ENCODE data around the gene GRIN3B.

The GRIN3B gene

DNA sequence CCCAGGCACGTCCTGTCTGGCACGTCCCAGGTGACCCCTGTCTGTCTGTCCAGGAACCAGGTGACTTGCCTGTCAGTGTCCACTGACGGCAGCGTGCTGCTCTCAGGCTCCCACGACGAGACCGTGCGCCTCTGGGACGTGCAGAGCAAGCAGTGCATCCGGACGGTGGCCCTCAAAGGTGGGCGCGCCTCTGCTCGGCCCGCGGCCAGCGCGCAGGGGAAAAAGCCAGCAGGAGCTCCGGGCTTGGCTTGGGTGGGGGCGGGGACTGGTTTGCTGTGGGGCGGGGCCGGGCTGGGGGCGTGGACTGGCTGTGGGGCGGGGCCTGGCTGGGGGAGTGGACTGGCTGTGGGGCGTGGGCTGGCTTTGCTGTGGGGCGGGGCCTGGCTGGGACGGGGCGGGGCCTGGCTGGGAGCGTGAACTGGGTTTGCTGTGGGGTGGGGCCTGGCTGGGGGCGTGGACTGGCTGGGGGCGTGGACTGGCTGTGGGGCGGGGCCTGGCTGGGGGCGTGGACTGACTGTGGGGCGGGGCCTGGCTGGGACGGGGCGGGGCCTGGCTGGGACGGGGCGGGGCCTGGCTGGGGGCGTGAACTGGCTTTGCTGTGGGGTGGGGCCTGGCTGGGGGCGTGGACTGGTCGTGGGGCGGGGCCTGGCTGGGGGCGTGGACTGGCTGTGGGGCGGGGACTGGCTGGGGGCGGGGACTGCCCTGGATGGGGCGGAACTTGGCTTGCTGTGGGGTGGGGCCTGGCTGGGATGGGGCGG, 8.9 kb upstream of the GRIN3B start:
- DNase-seq (ENCODE audit: low spot score): no peak

DNA sequence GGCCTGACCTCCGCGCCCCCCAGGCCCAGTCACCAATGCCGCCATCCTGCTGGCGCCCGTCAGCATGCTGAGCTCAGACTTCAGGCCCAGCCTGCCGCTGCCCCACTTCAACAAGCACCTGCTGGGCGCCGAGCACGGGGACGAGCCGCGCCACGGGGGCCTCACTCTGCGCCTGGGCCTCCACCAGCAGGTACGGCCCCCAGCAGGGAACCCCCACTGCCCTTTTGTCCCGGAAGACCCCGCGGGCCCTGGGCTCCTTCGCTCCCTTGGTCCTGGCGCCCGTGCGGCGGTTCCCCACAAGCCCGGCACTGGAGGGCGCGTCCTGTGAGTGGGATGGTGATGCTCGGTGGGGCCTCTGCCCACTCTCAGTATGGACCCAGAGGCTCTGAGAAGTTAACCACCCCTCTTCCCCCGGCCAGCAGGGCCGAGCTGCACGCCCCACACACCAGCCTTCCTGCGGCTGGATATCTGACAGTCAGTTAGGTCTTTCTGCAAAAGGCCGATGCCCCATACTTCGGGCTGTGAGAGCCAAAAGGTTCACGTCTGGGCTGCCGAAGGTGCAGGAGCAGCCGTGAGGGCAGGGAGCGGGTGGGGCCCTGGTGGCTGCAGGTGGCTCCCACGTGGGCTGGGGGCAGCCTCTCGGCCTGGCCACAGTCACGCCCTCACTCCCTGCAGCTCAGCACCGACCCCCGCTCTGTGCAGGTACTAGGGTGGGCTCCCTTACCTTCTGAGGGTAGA, 8.1 kb upstream of the GRIN3B start:
- no peak for DNase-seq (ENCODE audit: low spot score)

DNA sequence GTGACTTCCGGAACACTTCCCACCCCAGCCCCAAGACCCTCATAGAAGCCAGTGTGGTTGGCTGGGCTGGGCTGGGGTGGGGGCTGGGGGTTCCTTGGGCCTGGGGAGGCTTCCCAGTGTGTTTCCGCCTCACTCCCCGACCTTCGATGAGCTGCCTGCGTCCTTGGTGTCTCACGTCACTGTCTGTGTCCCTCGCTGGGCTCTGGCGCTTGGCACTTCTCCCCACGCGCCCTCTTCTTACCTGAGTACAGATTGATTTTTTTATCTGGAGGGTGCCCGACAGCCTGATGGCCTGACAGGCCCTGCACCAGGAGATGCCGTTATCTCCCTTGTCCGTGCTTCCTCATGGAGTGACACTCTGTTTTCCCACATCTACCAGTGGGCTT, 7.6 kb upstream of the GRIN3B start:
- no peak for DNase-seq (ENCODE audit: low spot score)

DNA sequence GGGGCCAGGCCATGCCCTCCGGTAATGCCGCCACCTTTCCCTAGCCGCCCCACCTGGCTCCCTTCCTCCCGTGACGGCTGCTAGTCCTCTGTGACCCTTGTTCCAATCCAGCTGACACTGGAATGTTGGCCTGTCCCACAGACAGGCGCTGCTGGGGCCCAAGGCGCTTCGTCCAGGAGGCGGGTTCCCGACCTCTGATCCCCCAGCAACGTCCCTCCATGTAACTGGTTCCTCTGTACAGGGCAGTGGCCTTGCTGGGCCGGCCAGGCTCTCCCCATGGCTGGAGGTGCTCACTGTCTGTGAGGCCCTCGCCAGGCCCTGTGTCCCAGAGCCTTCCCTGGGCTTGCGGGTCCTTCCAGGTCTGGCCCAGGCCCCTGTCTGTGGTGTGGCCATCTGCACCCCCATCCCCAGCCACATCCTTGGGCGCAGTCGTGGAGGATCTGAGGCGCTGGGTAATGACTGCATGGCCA, 6.8 kb upstream of the GRIN3B start:
- no peak for DNase-seq (ENCODE audit: low spot score)

DNA sequence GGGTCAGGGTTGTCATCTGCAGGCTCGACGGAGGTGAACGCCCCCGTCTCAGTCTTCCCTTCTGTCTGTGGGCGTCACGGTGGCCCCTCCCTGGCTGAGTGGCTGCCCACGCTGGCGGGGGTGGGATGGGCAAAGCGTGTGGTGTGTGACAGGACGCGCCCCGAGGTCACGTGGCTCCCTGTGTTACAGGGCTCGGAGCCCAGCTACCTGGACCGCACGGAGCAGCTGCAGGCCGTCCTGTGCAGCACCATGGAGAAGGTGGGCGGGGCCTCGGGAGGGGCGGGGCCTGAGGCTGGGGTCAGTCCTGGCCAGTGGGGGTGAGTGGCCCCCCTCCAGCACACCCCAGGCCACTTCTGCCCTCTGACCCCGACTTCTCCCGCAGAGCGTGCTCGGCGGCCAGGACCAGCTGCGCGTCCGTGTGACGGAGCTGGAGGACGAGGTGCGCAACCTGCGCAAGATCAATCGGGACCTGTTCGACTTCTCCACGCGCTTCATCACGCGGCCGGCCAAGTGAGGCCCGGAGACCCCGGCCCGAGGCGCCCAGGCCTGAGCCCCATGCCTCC, 6.3 kb upstream of the GRIN3B start:
- DNase-seq (ENCODE audit: low spot score): no peak

DNA sequence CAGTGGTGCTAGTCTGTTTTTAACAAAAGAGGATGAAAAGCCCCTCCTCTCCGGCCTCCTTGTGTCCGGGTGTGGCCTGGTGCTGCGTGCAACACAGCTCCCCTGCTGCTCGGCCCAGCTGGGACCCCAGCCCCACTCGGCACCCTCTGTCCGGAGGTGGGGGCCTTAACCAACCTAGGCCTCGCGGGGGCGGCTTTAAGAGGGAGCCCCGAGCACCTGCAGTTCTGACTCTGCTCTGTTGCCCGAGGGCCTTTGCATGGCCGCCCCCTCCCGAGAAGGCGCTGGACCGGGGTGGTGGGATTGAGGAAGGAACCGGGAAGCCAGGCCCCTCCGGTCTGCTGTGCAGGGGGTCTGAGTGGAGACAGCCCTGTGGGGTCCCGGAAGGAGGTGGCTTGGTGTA, 5.7 kb upstream of the GRIN3B start:
- DNase-seq (ENCODE audit: low spot score): no peak

DNA sequence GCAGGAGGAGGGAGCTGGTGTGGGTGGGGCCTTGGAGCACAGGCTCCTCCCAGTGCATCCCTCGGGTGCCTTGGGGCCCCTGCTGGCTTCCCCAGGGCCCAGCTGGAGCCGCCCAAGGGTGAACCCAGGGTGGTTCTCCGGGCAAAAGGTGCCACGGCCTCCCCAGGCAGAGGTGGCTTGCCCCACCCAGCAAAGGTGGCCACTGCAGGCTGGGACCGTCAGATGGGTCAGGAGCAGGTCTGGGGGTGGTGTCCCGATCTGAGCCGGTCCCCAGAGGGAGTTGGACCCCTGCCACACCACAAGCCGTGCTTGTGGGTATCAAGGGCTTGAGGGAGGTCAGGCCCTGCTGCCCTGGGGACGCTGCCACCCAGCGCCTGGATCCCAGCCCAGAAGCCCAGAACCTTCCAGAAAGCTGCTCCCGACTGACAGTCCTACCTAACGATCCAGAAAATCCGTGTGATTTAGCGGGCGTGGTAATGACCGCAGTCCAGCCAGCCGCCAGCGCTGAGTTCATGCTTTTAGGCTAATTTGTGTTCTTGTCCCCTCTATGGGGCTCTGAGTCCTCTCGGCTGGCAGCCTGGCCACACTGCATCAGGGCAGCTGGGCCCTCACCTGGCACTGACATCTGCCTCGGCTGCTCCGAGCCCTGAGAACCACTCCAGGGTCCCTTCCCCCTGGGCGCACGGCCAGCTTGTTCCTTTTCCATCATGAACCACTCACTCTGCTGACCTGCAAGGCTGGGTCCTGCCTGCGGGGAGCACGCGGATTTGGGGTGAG, 5.0 kb upstream of the GRIN3B start:
- no peak for DNase-seq (ENCODE audit: low spot score)

DNA sequence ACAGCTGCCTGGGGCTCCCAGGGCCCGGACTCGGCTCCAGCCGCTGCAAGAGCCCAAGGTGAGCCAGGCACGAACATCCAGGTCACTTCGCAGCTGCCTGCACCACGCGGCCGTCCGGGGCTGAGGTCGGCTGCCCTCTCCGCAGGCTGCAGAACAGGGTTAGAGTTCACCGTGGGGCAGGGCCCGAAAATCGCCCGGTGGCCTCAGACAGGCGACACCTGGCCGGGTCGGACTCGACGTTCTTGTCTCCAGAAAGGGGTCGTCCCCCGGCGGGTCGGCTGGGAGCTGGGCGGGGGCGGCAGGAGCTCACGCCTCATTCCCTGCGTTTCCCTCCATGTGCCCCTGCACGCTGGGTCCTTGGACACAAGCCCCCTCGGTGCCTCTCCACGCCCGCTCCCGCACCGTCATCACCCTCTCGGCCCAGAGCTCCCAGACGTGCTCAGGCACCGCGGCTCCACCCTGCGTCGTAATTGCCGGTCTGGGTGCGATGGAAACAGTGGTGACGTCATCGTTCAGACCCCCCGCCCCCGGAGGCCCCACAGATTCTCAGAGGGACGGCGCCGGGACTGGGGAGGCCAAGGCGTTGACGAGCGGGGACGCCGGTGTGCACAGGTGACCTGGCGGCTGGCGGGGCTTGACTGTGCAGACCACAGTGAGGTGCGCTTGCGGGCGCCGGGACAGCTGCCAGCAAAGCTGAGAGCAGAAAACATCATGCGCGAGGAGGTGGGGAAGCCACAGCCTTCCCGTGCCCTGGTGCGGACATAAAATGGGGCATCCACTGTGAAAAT, 4.0 kb upstream of the GRIN3B start:
- no peak for DNase-seq (ENCODE audit: low spot score)

DNA sequence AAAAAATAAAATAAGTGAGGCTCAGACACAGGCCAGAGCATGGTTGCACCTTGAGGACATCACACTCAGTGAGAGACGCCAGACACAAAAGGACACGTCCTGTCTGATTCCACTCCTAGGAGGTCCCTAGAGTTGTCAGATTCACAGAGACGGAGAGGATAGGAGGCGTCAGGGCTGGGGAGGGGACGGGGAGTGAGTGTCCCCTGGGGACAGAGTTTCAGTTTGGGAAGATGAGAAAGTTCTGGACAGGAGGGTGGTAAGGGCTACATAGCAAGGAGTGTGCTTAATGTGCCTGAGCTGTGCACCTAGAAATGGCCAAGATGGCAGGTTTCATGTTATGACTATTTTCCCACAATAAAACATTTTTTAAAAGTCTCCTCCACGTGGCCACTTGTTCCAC, 2.2 kb upstream of the GRIN3B start:
- DNase-seq (ENCODE audit: low spot score): no peak

DNA sequence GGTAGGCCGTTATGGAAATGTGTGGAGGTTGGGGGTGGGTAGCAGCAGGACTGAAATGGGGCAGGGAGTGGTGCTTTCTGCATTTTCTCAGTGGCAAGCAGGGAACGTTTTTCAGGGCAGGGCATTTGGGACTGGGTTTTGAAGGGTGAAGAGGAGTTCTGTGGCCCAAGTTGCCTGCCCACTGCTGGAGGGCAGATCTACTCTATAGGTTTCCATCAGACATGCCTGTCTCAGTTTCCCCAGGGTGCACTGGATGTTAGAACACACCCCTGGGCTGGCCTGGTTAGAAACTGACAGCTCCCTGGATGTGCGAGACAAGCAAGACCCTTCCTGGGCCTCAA, 870 bp upstream of the GRIN3B start:
- no peak for DNase-seq (ENCODE audit: low spot score)

DNA sequence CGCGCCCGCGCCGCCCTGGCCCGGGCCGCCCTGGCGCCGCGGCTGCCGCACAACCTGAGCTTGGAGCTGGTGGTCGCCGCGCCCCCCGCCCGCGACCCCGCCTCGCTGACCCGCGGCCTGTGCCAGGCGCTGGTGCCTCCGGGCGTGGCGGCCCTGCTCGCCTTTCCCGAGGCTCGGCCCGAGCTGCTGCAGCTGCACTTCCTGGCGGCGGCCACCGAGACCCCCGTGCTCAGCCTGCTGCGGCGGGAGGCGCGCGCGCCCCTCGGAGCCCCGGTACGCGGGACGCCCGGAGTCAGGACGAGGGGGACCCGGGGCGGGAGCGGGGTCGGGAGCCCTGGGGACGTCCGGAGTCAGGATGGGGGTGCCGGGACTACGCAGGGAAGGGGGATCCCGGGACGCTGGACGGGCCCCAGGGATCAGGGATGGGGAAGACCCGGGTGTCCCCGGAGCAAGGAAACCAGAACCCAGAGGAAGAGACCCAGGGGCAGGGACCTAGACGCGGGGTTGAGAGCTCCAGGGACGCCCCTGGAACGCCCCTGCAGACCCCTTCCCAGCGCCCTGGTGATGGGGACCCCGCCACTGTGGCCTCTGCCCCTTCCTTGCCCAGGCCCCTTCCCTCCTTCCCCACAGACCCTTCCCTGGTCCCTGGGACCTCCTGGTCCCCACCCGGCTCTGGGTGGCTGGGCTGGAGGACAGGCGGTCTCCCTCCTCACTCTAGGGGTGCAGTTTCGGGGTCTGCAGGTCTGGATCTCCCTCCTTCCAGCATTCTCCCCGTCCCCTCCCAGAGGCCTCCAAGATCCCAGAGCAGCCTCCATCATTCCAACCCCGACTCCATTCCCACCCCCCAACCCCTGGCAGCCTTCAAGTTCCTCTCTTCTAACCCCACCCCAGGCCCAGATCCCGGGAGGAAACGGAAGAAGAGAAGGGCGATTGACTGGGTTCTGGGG, 645 bp downstream of the GRIN3B start:
- no peak for DNase-seq (ENCODE audit: low spot score)

DNA sequence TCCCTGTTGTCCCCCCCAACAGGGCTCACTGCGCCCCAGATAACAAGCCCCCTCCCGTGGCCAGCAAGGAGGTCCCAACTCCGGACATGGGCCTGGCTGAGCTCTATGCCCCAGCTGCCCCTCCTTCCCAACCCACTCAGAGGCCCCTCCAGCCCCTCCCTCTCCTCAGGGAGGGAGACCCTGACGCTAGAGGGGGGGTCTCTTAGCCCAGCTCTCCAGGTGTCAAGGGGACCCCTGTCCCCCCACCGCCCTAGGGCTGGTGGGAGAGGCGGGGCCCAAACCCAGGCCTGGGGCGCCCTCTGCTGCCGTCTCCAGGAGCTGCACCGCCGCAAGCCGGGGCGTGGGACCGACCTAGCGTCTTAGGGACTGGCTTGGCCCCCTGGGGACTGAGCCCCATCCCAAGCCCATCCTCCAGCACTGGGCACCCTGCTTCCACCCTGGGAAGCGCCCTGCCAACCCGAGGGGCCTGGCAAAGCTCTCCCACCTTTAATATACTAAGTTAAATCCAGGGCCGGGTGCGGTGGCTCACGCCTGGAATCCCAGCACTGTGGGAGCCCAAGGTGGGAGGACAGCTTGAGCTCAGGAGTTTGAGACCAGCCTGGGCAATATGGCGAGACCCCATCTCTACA, 1.4 kb downstream of the GRIN3B start:
- no peak for DNase-seq (ENCODE audit: low spot score)

DNA sequence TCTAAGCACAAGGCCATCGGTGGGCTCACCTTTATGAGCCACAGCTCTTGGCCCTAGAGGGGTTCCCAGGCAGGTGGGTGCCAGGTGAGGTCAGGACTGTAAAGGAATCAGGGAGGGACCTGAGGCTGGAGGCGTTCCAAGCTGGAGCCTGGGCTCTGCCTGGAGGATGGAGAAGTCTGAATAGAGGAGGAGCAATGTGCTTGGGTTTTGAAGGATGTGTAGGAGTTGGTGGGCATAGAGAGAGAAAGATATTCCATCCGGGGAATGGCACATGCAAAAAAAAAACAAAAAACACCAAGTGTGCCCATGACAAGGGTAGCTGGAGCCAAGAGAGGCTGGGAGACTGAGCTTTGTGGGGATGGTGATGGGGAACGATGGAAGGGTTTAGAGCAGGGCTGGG, 2.4 kb downstream of the GRIN3B start:
- DNase-seq (ENCODE audit: low spot score): no peak

DNA sequence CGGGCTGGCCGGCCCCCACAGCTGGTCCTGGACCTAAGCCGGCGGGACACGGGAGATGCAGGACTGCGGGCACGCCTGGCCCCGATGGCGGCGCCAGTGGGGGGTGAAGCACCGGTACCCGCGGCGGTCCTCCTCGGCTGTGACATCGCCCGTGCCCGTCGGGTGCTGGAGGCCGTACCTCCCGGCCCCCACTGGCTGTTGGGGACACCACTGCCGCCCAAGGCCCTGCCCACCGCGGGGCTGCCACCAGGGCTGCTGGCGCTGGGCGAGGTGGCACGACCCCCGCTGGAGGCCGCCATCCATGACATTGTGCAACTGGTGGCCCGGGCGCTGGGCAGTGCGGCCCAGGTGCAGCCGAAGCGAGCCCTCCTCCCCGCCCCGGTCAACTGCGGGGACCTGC, 3.1 kb downstream of the GRIN3B start:
- DNase-seq (ENCODE audit: low spot score): no peak

DNA sequence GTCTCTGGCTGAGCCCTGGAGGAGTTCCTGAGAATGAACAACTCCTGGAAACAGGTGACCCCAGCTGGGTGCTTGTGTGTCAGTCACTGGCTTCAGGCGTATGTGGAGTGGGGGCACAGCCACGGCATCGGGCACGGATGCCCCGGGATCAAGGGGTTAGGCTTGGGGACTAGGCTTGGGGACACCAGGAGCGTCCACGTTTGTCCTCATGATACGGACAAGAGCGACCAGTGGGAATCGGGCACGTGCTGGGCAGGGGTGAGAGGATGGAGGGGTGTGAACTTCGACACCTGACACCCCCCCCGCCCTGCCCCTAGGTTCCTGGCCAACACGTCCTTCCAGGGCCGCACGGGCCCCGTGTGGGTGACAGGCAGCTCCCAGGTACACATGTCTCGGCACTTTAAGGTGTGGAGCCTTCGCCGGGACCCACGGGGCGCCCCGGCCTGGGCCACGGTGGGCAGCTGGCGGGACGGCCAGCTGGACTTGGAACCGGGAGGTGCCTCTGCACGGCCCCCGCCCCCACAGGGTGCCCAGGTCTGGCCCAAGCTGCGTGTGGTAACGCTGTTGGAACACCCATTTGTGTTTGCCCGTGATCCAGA, 4.1 kb downstream of the GRIN3B start:
- no peak for DNase-seq (ENCODE audit: low spot score)

DNA sequence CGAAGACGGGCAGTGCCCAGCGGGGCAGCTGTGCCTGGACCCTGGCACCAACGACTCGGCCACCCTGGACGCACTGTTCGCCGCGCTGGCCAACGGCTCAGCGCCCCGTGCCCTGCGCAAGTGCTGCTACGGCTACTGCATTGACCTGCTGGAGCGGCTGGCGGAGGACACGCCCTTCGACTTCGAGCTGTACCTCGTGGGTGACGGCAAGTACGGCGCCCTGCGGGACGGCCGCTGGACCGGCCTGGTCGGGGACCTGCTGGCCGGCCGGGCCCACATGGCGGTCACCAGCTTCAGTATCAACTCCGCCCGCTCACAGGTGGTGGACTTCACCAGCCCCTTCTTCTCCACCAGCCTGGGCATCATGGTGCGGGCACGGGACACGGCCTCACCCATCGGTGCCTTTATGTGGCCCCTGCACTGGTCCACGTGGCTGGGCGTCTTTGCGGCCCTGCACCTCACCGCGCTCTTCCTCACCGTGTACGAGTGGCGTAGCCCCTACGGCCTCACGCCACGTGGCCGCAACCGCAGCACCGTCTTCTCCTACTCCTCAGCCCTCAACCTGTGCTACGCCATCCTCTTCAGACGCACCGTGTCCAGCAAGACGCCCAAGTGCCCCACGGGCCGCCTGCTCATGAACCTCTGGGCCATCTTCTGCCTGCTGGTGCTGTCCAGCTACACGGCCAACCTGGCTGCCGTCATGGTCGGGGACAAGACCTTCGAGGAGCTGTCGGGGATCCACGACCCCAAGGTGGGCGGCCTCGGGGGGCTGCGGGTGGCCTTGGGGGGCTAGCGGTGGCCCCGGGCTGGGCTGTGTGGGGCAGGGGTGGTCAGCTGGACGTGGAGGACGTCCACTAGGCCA, 4.8 kb downstream of the GRIN3B start:
- no peak for DNase-seq (ENCODE audit: low spot score)

DNA sequence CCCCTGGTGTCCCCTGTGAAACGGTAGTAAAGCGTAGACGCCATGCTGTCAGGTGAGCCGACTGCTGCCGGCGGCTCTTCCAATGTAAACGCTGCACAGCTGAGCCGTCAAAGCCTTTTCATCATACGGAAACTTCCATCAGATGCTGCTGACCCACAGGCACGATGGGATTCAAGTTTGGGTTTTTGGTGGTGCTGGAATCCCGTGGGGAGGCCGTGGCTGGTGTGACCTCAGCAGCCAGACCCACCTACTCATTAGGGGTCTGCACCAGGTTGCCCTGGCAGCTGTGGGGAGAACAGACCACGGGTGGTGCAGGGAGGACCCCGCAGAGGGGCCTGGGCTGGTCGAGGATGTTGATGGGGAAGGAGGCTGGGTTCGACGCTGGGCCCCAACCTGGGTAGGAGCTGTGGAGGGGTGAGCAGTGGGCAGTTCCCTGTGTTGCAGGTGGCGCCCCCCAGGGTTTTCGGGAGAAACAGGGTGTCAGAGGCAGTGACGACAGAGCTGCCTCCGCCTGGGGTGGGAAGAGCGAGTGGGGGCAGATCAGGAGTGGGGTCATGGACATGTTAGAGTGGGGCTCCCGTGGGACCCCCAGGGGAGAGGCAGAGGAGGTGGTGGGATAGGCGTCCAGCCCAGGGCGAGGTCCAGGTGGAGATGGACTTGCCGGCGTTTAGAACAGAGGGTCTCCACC, 6.6 kb downstream of the GRIN3B start:
- no peak for DNase-seq (ENCODE audit: low spot score)

Data from putamen (tissue), 1 donor.